ENCODE measurements around the gene SCCPDH. TPM values are rescaled to one million over a fixed set of nuclear protein-coding genes. Genes with fewer than 3 reads are reported as not detected.

The SCCPDH gene
- total and polyA plus RNA-seq, 2 donors (not counting 3 experiments of a cell fraction or from before 2014, with no cell fraction given), result 24.4 to 37.5 TPM

DNA sequence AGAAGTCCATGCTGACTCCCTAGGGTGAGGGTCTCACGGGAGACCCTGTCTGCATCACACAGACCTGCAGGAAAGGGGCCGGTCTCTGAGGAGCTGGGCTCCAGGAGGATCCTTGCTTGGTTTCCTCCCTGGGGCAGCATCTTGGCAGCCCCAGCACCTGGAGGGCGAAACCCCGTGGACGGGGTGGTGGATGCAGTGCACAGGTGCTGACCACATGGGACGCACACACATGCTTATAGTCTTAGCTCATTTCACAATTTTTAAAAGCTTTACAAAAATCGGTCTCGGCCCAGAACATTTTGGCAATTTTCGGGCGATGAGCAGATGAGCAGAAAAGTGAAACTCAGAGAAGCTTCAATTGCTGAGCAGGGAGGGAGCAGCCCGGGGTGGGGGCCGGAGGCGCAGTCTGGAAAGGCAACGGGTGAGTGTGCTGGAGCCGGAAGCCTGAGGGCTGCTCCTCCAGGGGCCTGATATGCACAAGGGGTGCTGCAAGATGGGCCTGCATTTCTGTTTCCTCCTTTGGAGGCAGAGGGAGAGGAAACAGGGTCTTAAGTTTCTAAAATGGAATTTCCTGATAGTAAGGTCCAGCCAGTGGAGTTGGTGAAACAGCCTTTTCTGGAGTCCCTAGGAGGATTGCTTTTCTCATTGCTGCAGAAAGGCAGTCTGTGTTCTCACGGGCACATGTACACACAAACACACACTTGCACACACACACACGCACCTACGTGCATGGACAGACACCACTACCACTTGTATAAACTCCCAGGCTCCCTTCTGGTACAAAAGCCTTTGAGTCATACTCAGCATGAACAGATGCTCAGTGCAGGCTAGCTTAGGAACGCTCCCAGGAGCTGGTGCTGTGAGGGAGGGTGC is 60.6 kb downstream of the SCCPDH start:
- H3K9ac ChIP-seq (replicated peaks; ENCODE audit: extremely low read depth, insufficient read depth, low read length), result peak overlapping the region; percentile 11
- H3K4me1 ChIP-seq (ENCODE audit: control insufficient read depth, extremely low read depth, insufficient read depth, low read length), result peaks cover 15% of the 10 kb centered on the region
- no peak for TF ChIP-seq GATA2 (IDR thresholded peaks at IDR 0.05; ENCODE audit: insufficient read depth, insufficient read length, low read depth, low read length)
- peak; percentile 54 for TF ChIP-seq POLR2A (IDR thresholded peaks at IDR 0.05; ENCODE audit: low read depth, low read length)
- no peak for TF ChIP-seq MYC (IDR thresholded peaks at IDR 0.05; ENCODE audit: low read depth, low read length)
- peak; percentile 15 for TF ChIP-seq FOS (IDR thresholded peaks at IDR 0.05; ENCODE audit: borderline replicate concordance, insufficient read depth, low read length)
- TF ChIP-seq POLR2AphosphoS5 (IDR thresholded peaks at IDR 0.05; ENCODE audit: insufficient read depth, low read depth, low read length), result peak; percentile 27
- TF ChIP-seq EZH2 (IDR thresholded peaks at IDR 0.05; ENCODE audit: borderline replicate concordance, low read depth, low read length, severe bottlenecking), result no peak
- TF ChIP-seq, protein P1, sequence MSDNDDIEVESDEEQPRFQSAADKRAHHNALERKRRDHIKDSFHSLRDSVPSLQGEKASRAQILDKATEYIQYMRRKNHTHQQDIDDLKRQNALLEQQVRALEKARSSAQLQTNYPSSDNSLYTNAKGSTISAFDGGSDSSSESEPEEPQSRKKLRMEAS (IDR thresholded peaks at IDR 0.05; ENCODE audit: insufficient read depth, insufficient read length), result no peak
- TF ChIP-seq, protein P2, sequence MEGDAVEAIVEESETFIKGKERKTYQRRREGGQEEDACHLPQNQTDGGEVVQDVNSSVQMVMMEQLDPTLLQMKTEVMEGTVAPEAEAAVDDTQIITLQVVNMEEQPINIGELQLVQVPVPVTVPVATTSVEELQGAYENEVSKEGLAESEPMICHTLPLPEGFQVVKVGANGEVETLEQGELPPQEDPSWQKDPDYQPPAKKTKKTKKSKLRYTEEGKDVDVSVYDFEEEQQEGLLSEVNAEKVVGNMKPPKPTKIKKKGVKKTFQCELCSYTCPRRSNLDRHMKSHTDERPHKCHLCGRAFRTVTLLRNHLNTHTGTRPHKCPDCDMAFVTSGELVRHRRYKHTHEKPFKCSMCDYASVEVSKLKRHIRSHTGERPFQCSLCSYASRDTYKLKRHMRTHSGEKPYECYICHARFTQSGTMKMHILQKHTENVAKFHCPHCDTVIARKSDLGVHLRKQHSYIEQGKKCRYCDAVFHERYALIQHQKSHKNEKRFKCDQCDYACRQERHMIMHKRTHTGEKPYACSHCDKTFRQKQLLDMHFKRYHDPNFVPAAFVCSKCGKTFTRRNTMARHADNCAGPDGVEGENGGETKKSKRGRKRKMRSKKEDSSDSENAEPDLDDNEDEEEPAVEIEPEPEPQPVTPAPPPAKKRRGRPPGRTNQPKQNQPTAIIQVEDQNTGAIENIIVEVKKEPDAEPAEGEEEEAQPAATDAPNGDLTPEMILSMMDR (IDR thresholded peaks at IDR 0.05; ENCODE audit: extremely low read depth in 1 of 2, insufficient read depth in 1 of 2, low read depth in 1 of 2, low read length in 2 of 2), result no peak
- no peak for TF ChIP-seq JUN (IDR thresholded peaks at IDR 0.05; ENCODE audit: borderline replicate concordance, insufficient read depth, insufficient read length, low read depth)
- H3K27ac ChIP-seq (ENCODE audit: insufficient read depth, low read depth, low read length), result no peak overlapping the region
- no peaks in the 10 kb centered on the region for H3K79me2 ChIP-seq (ENCODE audit: control insufficient read depth, insufficient read depth, low read length)
- no peaks in the 10 kb centered on the region for H3K27me3 ChIP-seq (ENCODE audit: control insufficient read depth in 2 of 2, insufficient read depth in 2 of 2, low read length in 2 of 2)
- POLR2A ChIA-PET, result no interaction called here
- H3K9me3 ChIP-seq (replicated peaks; ENCODE audit: control insufficient read depth, insufficient read depth, low read length), result no peaks in the 10 kb centered on the region
- CTCF ChIA-PET, result interaction anchor here (0.7 to 1.9 kb wide), 3 partner anchors 17 to 186 kb away, joined by 3 to 5 read pairs (median 4); no protein-coding TSS in a partner anchor
- peak; percentile 77 for DNase-seq (ENCODE audit: low read depth, low spot score)
- peak overlapping the region; percentile 9 for H2AFZ ChIP-seq (ENCODE audit: low read depth, low read length)
- no peaks in the 10 kb centered on the region for H3K9me1 ChIP-seq (replicated peaks; ENCODE audit: control insufficient read depth, extremely low read depth, insufficient read depth, low read length)
- H3K4me2 ChIP-seq (ENCODE audit: insufficient read depth, low read length), result peak overlapping the region; percentile 71
- H4K20me1 ChIP-seq (replicated peaks; ENCODE audit: control insufficient read depth, extremely low read depth, insufficient read depth, low read length), result no peaks in the 10 kb centered on the region
- BruUV-seq (replicated peaks), result no TSS peak
- dilution Hi-C loops (cut with MboI; ENCODE audit: extremely low pct_ligation_motif_present, low sequenced_read_pairs) (no loop called here), intact Hi-C loops (cut with micrococcal nuclease) (no loop called here)
- H3K36me3 ChIP-seq (ENCODE audit: control insufficient read depth in 2 of 2, extremely low read depth in 1 of 2, insufficient read depth in 2 of 2, low read length in 2 of 2), result peaks cover 0 to under 1% of the 10 kb centered on the region in 2 experiments
- H3K4me3 ChIP-seq (replicated peaks in 1 of 3; ENCODE audit: insufficient read depth in 1 of 3, low read depth in 1 of 3, low read length in 3 of 3), result peak overlapping the region in 2 of 3 experiments; percentile 1 to 47
- FAIRE-seq, result peak; percentile 85
